Measurements from ENCODE around the gene FAF2. TPM values are rescaled to one million over a fixed set of nuclear protein-coding genes. Genes with fewer than 3 reads are reported as not detected.

The FAF2 gene
- total and polyA plus RNA-seq, 10 of the 15 experiments (the other 5 are each of a cell fraction or from before 2014, with no cell fraction given): 19.0 to 45.1 (median 35.6) TPM

- H3K4me1 ChIP-seq (ENCODE audit: control insufficient read depth, insufficient read depth, low read length): peaks cover 32% of the 10 kb centered on the region
- peak overlapping the region; percentile 39; the same call in 1 of the 2 replicates for H3K27ac ChIP-seq (ENCODE audit: control insufficient read depth, insufficient read depth)
- BruUV-seq (replicated peaks): no TSS peak
- 25% methylated on average over 13 of the region's 13 CpGs for WGBS (ENCODE audit: insufficient coverage, insufficient replicate concordance, low lambda C conversion rate, missing lambda C conversion rate)
- DNase-seq (ENCODE audit: low read depth, low spot score): no peak
- no peak for ATAC-seq
- peak overlapping the region; percentile 73 for H2AFZ ChIP-seq (ENCODE audit: control insufficient read depth, low read depth, low read length)
- ChIA-PET POLR2A (interaction anchor here (0.6 to 3.7 kb wide), 4 partner anchors 90 to 888 kb away, joined by 3 to 16 read pairs (median 8); partner anchors contain the start of genes FAF2, GRK6, KIAA1191 and TSPAN17), SMC1A (ENCODE audit: uncharacterized antibody, unreplicated experiment) (interaction anchor here (1.1 to 2.6 kb wide), 5 partner anchors 86 to 809 kb away, joined by 3 to 8 read pairs (median 4); partner anchors contain the start of gene FAF2), RAD21 (ENCODE audit: unreplicated experiment) (interaction anchor here (0.8 to 2.5 kb wide), 7 partner anchors 56 to 177 kb away, joined by 3 to 9 read pairs (median 7); partner anchors contain the start of genes CLTB, FAF2, KIAA1191 and TSPAN17), CTCF (interaction anchor here (0.8 to 2.6 kb wide), 7 partner anchors 32 to 808 kb away, joined by 3 to 22 read pairs (median 3); partner anchors contain the start of gene FAF2)
- FAIRE-seq: no peak
- peak overlapping the region; percentile 99 for H3K9ac ChIP-seq (ENCODE audit: control insufficient read depth, insufficient read depth, low read length)
- peak overlapping the region; percentile 95 for H3K4me2 ChIP-seq (ENCODE audit: control insufficient read depth, insufficient read depth)
- H4K20me1 ChIP-seq (ENCODE audit: control insufficient read depth, insufficient read depth): no peaks in the 10 kb centered on the region
- TF ChIP-seq PKNOX1 (IDR thresholded peaks at IDR 0.05) (no peak), SMAD1 (IDR thresholded peaks at IDR 0.05; ENCODE audit: low read depth, partially characterized antibody) (peak; percentile 30), CTCF (IDR thresholded peaks at IDR 0.05 in 2 of 3, conservative IDR thresholded peaks at IDR 0.05 in 1 of 3; ENCODE audit: control insufficient read depth in 2 of 3, extremely low read depth in 1 of 3, insufficient read depth in 1 of 3, low read depth in 3 of 3, low read length in 3 of 3) (no peak), TARDBP (IDR thresholded peaks at IDR 0.05; ENCODE audit: borderline replicate concordance) (no peak), ZBED1 (IDR thresholded peaks at IDR 0.05; ENCODE audit: borderline replicate concordance) (no peak), RAD51 (IDR thresholded peaks at IDR 0.05) (no peak), KLF5 (IDR thresholded peaks at IDR 0.05; ENCODE audit: partially characterized antibody) (no peak), NFIC (IDR thresholded peaks at IDR 0.05; ENCODE audit: low read depth, low read length) (no peak), E2F4 (IDR thresholded peaks at IDR 0.05; ENCODE audit: low read depth, low read length) (0 out of 2 replicates have a peak, but pooled peaks have one; percentile 1), HDGF (IDR thresholded peaks at IDR 0.05) (no peak), NKRF (conservative IDR thresholded peaks at IDR 0.05) (no peak)
- in situ Hi-C loops (cut with MboI) (no loop called here), intact Hi-C loops (cut with micrococcal nuclease; ENCODE audit: unreplicated experiment) (loop anchor here (5.0 to 10.0 kb wide), 3 partner anchors 91 to 1576 kb away; partner anchors contain the start of genes FAF2, HIGD2A, N4BP3 and NOP16)
- H3K36me3 ChIP-seq (ENCODE audit: control insufficient read depth in 2 of 2, insufficient read depth in 2 of 2, low read length in 1 of 2): no peaks in the 10 kb centered on the region
- H3K9me3 ChIP-seq (replicated peaks; ENCODE audit: control insufficient read depth, insufficient read depth, low read length): no peaks in the 10 kb centered on the region
- peak overlapping the region; percentile 41; the same call in 1 of the 2 replicates for H3K4me3 ChIP-seq
- peaks cover 34% of the 10 kb centered on the region for H3K79me2 ChIP-seq (ENCODE audit: control insufficient read depth, insufficient read depth, low read length)
- no peaks in the 10 kb centered on the region for H3K27me3 ChIP-seq (replicated peaks in 1 of 2; ENCODE audit: control insufficient read depth in 2 of 2, insufficient read depth in 2 of 2, low read length in 1 of 2)
Measured at GRCh38 chr5:176538230-176538988, 90.2 kb downstream of the FAF2 start.

Data from GM12878 (cell line).